ENCODE data around the gene ACACA.

Gene ACACA

DNA sequence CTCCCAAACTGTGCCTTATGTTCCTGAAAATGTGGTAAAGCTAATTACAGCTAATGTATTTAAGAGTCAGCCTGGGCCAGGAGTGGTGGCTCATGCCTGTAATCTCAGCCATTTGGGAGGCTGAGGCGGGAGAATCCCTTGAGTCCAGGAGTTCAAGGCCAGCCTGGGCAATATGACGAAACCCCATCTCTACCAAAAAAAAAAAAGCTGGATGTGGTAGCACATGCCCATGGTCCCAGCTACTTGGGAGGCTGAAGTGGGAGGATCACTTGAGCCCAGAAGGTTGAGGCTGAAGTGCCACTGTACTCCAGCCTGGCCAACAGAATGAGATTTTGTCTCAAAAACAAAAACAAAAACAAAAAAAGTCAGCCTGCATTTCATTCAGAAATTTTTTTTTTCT is 64.0 kb downstream of the ACACA start:
- DNase-seq (ENCODE audit: low spot score), result no peak

DNA sequence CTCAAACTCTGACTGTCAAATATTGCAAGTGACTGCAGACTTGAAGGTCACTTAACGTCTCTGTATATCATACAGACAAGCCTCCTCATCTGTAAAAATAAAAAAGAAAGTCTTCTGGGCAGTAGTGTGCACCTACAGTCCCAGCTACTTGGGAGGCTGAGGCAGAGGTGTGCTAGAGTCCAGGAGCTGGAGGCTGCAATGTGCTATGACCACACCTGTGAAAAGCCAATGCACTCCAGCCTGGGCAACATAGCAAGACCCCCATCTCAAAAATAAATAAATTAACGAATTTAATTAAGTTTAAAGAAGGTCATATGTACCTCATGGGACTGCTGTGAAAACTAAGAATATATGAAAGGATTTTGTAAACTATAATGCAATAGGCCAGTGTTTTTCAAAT is 65.8 kb downstream of the ACACA start:
- DNase-seq (ENCODE audit: low spot score), result no peak

DNA sequence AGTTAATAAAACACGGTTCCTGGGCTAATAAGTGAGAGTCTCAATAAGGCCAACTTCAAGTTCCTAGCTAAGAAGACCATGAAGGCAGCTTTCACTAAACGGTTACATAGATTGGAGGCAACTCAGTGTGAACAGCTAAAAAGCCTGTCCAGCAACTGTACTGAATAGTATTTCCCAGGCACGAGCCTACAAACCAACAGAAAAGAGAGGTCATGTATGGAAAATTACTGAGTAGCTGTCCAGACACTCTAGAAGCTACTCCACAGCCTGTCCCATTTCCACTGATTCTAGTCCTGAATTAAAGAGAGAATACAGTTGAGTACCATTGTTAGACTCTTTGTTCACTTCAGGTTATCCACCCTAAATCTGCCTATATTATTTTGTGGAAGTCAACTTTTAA is 67.3 kb downstream of the ACACA start:
- DNase-seq (ENCODE audit: low spot score), result no peak

DNA sequence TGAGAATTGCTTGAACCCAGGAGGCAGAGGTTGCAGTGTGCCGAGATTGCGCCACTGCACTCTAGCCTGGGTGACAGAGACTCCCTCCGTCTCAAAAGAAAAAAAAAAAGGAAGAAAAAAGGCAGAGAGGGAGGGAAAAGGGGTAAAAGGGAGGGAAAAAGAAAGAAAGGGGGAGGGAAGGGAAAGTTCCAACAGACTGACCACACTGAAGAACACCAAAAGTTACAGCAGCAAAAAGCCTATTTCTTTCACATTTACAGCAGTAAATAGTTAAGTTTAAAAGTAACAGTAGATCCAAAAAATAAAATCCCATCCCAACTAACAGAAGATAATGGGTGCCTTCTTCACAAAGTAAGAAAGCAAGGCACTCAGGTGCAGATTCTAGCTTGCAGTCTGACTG is 67.8 kb downstream of the ACACA start:
- DNase-seq (ENCODE audit: low spot score), result no peak

DNA sequence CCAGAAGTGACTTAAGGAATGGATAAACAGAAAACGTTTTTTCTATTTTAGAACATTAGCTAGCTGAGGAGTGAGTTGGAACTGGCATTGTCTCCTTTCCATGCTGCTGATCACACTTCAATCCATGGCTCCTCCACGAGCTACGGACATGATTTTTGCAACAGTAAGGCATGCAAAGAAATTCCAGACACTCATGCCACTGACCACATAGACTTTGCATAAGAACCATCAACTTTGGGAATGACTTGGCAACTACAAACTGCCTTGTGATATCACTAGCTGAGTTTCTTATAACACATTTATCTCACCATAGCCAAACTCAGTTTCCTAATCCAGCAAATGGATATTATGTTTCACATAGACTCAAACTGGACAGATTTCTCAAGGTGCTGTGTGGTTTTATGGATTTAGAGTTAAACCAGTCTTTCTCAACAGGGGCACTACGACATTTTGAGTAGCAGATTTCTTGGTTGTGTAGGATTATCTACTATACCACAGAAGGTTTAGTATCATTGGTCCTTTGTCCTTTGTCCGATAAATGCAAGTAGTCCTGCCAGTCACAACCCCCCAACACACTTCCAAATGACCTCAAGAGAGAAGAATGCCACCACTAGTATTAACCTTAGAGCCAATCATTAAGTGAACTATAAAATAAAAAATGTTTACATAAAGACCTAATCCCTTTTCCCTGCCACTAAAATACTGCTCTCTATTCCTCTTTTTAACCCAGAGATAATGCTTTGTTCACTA is 79.1 kb downstream of the ACACA start:
- no peak for DNase-seq (ENCODE audit: low spot score)

DNA sequence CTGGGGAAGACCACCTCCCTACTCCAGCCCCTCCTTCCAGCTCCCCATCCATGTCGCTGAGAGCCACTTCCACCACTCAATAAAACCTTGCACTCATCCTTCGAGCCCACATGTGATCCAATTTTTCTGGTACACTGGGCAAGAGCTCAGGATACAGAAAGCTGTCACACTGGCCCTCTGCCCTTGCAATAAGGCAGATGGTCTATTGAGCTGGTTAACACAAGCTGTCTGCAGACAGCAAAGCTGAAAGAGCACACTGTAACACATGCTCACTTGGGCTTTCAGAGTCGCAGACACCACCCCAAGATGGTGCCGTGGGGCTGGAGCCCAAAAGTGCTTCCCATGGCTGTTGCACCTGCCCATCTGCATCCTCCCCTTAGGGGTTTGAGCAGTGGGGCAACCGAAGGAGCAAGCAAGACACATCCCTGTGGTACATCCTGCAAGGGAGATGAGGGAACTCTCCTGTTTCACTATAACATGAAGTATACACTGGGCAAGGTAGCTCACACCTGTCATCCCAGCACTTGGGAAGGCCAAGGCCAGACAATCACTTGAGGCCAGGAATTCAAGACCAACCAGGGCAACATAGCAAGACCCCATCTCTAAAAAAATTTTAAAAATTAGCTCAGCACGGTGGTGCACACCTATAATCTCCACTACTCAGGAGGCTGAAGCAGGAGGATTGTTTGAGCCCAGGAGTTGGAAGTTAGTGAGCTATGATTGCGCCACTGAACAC is 83.6 kb downstream of the ACACA start:
- no peak for DNase-seq (ENCODE audit: low spot score)

DNA sequence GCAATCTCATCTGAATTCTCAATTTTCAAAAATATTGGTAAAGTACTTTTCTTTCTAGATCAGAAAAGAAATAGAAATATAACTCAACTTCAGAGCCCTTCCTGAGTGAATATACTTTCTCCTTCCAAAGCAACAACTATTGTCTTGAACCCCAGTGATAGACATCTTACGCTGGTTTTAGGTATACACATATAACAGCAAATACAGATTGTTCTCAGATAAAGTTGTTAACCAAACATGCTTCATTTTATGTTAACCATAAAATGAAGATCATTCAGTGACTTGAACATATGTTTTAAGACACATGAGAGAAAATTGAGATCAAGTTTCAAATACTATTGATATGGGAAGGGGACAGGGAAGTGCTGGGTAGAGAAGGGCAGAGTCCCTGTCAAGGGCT is 84.5 kb downstream of the ACACA start:
- no peak for DNase-seq (ENCODE audit: low spot score)

DNA sequence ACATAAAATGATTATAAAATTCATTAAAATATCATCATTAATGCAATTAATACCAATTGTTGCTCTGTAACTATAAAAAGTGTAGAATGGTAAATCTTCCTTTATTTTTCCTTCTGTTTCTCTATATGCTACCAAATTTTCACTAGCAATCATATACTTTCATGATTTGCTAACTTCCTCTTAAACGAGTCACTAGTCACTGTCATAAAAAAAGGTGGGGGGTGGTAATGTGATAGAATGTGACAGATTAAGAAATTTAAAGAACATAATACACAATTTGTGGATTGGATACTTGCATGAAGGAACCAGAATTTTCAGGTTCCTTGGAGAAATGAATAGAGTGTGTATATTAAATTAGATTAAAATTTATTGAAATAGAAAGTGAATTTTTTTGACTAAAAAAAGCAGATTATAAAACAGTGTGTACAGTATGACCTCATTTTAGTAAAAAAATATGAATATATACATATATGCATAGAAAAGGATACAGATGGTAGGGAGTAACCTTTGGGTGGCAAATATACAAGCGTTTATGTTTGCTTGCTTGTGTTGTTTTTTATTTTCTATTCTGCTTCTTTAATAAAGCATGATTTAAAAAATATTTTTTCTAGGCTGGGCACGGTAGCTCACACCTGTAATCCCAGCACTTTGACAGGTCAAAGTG is 87.6 kb downstream of the ACACA start:
- DNase-seq (ENCODE audit: low spot score), result no peak

DNA sequence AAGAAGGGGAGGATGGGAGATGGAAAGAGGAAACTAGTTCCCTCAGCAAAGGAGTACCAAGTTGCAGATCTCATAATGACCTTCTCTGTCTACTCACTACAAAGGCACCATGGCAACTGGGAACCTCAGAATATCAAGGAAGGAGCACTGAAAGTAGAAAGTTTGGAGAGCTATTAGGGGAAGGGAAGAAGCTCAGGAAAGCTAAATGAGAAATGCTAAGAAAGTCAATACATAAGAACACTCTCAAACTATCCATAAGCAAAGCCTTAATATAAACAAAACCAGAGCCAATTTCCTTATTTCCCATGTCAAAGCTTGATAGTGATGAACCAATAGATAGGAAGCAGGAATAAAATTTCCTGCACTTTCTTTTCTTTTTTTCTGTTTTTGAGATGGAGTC is 88.8 kb downstream of the ACACA start:
- DNase-seq (ENCODE audit: low spot score), result no peak

DNA sequence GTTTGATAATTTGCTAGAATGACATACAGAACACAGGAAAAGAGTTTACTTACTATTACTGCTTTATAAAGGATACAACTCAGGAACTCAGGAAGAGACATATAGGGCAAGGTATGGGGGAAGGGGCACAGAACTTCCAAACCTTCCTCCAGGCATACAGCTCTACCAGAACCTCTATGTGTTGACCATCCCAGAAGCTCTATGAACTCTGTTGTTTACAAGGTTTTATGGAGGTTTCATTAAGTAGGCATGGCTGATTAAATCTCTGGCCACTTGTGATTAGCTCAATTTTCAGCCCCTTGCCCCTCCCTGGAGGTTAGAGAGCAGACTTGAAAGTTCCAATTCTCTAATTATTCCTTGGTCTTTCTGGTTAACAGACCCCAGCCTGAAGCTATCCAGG is 91.0 kb downstream of the ACACA start:
- DNase-seq (ENCODE audit: low spot score), result no peak

DNA sequence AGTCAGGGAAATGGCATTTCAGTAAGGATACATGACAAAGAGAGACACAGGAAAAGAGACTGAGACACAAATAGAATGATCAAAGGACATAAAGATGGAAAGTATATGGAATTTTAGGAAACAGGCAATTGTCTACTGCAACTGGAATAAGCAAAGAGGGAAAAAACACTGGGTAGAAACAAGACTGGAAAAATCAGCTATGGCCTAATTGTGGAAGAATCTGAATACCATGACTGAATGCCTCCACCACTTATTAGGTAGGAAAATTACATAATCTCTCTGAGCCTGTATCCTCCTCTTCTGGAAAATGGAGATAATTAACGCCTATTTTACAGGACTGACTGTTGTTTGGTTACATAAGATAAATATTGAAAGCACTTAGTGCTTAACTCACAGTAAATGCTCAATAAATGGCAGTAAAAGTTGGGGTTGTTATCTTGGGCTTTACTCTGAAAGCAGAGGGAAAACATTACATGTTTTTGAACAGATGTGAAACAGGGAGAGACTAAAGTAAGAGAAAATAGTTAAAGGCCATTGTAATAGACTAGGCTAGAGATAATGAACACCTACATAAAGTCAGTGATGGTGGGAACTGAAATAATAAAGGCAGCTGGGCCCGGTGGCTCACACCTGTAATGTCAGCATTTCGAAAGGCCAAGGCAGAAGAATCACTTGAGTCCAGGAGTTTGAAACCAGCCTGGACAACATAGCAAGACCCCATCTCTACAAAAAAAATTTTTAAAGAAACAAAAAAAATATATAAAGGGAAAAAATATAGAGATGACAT is 94.3 kb downstream of the ACACA start:
- DNase-seq (ENCODE audit: low spot score), result no peak

DNA sequence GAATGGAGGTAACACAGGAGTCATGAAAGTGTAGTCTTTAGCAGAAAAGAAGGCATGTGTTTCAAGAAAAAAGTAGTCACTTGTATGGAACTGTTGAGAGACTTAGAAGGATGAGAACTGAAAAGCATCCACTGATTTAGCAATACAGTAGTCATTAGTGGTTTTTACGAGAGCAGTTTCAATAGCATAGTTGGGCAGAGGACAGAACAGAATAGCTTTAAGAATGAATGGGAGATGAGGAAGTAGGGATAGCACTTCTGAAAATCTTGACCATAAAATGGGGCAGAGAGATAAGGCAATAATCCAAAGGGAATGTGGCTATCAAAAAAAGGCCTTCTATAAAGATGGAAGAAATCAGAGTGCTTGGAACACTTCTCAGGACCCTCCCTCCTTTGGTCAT is 95.7 kb downstream of the ACACA start:
- DNase-seq (ENCODE audit: low spot score), result no peak

DNA sequence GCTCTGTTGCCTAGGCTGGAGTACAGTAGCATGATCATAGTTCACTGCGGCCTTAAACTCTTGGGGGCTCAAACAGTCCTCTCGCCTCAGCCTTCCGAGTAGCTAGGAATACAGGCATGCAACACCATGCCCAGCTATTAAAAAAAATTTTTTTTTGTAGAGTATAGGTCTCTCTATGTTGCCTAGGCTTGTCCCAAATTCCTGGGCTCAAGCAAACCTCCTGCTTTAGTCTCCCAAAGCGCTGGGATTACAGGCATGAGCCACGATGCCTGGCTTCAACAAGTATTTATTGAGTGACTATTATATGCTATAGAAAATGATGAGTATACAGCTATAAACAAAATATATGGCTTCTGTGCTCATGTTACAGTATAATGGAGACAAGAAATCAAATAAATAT is 97.6 kb downstream of the ACACA start:
- DNase-seq (ENCODE audit: low spot score), result no peak

DNA sequence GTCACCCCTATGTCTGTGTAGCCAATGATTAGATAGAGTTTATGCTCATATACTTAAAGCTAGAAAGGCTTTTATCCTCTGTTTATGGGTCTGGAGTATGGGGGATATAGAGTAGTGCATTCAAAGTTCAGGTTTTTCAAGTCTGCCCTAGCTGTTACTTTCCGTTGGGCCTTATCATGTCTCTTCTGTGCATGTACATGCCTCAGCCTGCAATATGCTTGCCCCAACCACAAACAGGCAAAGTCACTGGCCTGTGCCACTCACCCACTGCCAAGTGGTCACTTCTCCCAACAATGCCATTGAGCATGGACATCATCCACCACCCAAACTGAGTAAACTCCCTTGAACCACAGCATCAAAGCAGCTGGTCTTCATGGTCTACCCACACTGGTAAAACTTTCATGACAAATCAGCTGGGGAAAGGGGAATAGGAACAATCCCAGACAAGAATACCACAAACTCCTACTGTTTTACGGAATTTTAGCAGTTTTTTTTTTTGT is 101.2 kb downstream of the ACACA start:
- DNase-seq (ENCODE audit: low spot score), result no peak

DNA sequence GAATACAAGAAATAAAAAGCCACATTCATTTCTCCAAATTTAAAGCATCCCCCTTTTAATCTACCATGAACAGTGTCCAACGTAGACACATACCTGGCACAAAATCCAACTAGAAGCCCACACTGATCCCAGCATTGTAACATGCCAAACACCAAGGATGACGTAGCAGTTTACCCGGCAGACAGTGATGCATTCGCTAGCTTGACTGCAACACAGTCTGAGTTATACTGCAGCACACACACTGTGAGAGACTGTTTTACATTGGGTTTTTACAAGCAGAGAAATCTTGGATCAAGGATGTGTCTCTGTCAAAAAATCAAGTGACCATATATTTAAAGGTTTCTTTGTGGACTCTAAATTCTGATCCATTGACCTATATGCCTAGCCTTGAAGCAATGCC is 105.3 kb downstream of the ACACA start:
- DNase-seq (ENCODE audit: low spot score), result no peak

DNA sequence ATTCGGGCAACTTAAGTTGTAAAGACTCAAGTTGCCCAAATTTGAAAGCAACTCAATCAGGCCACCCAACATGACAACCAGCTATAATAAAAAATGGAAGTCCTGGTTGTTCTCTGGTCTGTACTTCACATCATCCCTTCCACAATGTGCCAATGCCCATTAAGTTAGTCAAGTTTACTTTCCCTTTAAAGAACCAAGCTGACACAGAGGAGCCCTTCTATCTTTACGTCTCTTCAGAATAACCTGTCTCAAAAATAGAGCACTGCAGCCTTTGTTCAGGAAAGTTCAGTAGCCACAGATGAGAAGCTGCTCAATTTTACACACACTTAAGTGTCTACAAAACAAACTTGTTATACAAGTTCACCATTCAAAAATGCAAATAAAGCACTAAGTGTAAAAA is 106.0 kb downstream of the ACACA start:
- no peak for DNase-seq (ENCODE audit: low spot score)

DNA sequence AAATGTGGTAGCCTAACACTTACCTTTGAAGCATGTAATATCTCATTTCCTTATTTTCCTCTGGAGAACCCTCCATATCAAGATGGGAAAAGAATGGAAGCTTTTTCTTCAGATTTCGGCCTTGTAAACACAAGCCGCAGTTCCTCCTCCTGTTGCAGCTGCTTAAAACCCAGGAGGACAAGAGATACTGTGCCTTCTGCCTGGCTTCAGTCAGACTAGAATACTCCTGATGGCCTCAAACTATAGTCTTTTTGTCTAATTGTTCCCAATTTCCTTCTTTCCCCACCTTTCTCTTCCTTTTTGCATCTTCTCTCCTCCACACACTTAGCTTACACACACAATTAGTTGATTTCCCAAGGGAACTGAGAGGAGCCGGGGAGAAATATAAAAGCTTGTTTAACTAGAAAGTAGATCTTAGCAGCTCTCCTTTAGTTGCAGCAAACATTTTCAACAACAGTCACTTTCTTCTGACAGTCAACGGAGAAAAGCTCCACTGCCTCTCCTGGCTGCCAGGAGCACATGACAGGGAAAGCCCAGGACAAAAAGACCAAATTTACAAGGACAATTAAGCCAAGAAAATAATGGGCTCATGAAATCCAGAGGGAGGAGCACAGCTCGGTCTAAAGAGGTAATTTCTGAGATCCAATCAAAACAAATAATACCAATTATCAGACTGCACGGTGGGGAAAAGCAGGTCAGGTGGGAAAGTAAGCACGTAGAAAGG is 107.2 kb downstream of the ACACA start:
- no peak for DNase-seq (ENCODE audit: low spot score)

DNA sequence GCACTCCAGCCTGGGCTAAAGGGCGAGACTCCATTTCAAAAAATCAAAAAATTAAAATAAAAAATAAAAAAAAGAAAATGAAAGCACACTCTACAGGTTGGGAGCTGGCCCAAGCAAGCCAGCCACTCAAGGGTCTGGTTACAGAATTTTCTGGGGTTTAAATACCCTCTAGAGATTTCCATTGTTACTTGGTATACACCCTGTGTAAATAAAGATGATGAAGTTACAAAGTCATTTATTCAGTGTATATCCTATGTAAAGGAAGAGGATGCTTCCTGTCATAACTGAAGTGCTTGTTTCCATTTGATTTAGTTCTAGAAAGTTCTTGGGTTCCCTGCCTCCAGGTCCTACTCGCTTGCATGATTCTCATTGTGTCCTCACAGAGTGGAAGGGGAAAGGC is 110.7 kb downstream of the ACACA start:
- no peak for DNase-seq (ENCODE audit: low spot score)

DNA sequence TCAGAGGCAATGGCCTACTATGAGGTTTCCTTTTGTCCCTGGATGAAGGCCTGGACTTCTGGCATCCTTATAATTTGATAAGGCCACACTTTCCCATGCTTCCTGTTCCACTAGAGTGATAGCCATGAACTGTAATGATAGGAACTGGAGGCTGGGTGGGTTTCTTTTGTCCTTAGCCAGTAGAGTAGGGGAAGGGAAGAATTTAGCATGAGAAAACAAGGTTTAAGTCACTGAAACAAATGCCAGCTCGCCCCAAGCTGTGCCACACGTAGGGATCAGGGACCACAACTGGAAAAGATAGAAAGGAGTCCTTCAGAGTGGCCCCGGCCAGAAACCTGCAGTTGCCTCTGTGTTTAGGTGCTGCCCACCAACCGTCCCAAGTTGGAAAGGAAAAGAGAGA is 111.7 kb downstream of the ACACA start:
- DNase-seq (ENCODE audit: low spot score), result no peak

DNA sequence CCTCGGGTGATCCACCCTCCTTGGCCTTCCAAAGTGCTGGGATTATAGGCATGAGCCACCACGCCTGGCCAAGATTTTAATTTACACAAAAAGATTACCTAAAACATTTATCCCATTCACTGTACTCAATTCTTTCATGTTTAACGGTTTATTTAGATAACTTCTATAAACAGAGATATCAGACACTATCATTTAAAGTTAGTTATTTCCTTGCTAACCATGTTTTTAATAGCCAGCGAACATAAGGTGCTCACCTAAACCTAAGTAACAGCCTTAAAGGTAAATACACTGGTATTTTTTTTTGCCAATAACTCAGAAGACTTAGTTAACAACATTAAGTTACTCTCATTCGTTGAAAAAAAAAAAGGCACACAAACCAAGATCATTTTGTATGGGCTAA is 112.9 kb downstream of the ACACA start:
- no peak for DNase-seq (ENCODE audit: low spot score)

DNA sequence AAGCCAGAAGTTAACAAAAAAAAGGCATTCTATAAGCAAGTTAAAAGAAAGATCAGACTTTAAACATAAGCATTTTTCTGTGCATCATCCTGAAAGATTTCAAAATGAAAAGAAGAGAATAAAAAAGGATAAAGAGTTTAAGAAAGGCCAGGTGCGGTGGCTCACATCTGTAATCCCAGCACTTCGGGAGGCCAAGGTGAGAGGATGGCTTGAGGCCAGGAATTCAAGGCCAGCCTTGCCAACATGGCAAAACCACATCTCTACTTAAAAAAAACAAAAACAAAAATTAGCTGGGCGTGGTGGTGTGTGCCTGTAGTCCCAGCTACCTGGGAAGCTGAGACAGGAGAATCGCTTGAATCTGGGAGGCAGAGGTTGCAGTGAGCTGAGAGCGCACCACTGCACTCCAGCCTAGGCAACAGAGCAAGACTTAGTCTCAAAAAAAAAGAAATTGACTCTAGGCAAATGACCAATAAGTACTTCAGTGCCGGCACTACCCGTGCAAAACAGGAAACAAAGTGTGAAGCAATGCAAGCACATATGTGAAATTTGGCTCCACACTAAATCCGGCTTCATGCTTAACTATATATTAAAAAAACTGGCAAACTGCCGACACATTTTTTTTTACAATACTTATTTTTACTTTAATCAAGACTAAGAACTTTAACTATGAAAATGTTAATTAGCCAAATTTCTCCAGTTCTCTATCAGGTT is 114.1 kb downstream of the ACACA start:
- DNase-seq (ENCODE audit: low spot score), result no peak
